PC-9 (cell line): Measurements from ENCODE around the gene BCCIP.

Experiments used
- CTCF ChIP-seq: fragments of 200-600 bp; sonication (generic); conservative IDR thresholded peaks from 2 replicates; pipeline ENCODE4 v1.6.1; 2017; ENCODE audit warnings: mixed run types, antibody characterized with exemption, mild to moderate bottlenecking, moderate library complexity
- EZH2 ChIP-seq: fragments of 200-600 bp; sonication (generic); IDR thresholded peaks from 2 replicates; pipeline ENCODE4 v1.8.0; 2017; ENCODE audit warnings: antibody characterized with exemption, low read depth

- TF ChIP-seq CTCF (no peak), EZH2 (no peak)
Observed at GRCh38 chr10:125785791-125786190, 37.6 kb upstream of the BCCIP start.
